Progenitor cell of endocrine pancreas (in vitro differentiated cells): ENCODE data around the gene MEF2B. TPM values are rescaled to one million over a fixed set of nuclear protein-coding genes. Genes with fewer than 3 reads are reported as not detected.
A peak's percentile ranks its signal among the peaks of the same experiment; 100 is the strongest.
"Not testable (repeated sequence)": the region's sequence is repeated elsewhere in the genome, so short reads cannot be mapped to it uniquely, and the experiment has no call there.

ENCODE experiments used
- DNase-seq: peaks from one replicate; pipeline ENCODE4 v3.0.0; 2021; ENCODE audit warnings: low spot score; ENCODE audit not compliant: unreplicated experiment
- H3K27ac Mint-ChIP-seq: 2 replicates; pipeline ENCODE4 v1.8.0; 2021; ENCODE audit warnings: mild to moderate bottlenecking, moderate library complexity, mixed read lengths
- H3K27me3 Mint-ChIP-seq: 2 replicates; pipeline ENCODE4 v1.8.0; 2021; ENCODE audit warnings: mixed read lengths
- H3K36me3 Mint-ChIP-seq: 2 replicates; pipeline ENCODE4 v1.8.0; 2022; ENCODE audit warnings: mixed read lengths; ENCODE audit not compliant: insufficient read depth
- H3K4me1 Mint-ChIP-seq: 2 replicates; pipeline ENCODE4 v1.8.0; 2021; ENCODE audit warnings: low read depth, mixed read lengths
- H3K4me3 Mint-ChIP-seq: 2 replicates; pipeline ENCODE4 v1.8.0; 2021; ENCODE audit warnings: low read depth, mild to moderate bottlenecking, moderate library complexity, mixed read lengths
- H3K9me3 Mint-ChIP-seq: 2 replicates; pipeline ENCODE4 v1.8.0; 2021; ENCODE audit warnings: low read depth, mixed read lengths
- CTCF ChIP-seq: fragments of 200-600 bp; sonication (generic); IDR thresholded peaks from one replicate; pipeline ENCODE4 v1.5.0; 2021; ENCODE audit warnings: antibody characterized with exemption, mild to moderate bottlenecking; ENCODE audit not compliant: unreplicated experiment
- total RNA-seq: library from RNA; stranded (reverse); gene quantifications from 2 replicates; pipeline ENCODE4 v1.2.1, GENCODE V29; 2021

Gene MEF2B
- total RNA-seq, 1 donor from 2014 or later, result 4.2 TPM

DNA sequence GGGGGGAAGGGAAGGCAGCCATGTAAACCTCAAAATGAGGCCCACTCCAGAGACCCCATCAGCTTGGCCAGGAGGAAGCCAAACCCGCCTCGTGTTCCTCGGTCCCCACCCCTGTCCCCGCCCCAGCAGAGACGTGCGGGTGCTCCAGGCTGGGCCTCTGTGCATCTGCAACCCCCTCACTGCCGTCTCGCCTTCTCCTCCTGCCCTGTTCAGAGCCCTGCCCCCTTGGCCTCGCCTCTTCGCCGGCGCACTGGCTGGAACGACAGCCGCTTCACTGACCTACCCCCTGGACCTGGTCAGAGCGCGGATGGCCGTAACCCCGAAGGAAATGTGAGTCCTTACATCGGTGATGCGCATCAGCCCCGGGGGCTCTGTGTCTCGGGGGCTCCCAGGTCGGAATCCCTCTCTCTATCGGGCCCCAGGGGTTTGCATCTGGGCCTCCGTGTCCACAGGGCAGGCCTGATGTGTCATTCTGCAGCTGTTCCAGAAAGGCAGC is 64.0 kb downstream of the MEF2B start:
- DNase-seq, result no peak
- Mint-ChIP-seq H3K4me1 (peaks cover 8% of the 10 kb centered on the region), H3K36me3 (peaks cover 2% of the 10 kb centered on the region)

DNA sequence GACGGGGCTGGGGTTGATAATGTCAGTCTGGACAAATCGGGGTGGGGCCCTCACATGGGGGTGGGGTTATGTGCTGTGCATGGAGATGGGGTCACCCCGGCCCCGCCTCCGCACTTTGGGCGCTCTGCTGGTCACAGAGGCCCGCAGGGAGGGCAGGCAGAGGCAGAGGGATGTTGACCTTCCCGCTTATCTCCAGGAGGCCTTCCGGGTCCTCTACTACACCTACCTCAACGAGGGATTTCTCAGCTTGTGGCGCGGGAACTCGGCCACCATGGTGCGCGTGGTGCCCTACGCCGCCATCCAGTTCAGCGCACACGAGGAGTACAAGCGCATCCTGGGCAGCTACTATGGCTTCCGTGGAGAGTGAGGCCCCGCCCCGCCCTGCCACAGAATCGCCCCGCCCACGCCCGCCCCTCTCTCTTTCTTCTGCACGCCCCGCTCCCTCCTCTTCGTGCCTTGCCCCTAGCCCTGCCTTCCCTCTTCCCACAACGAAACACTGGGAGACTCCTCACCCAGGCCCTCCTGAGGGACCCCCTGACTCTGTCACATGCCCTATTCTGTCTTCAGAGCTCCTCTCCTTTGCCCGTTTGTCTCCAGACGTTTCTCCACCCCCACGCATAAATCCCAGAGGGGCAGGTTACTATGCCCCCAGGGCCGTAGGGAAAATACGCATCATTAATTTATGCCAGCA is 64.6 kb downstream of the MEF2B start:
- H3K4me1 Mint-ChIP-seq, result peaks cover 8% of the 10 kb centered on the region
- peak overlapping the region; percentile 96 for H3K27ac Mint-ChIP-seq
- H3K36me3 Mint-ChIP-seq, result peaks cover 4% of the 10 kb centered on the region
- peak; percentile 42 for DNase-seq
- no peak for TF ChIP-seq CTCF
- peak overlapping the region; percentile 76 for H3K4me3 Mint-ChIP-seq
- H3K9me3 Mint-ChIP-seq, result no peaks in the 10 kb centered on the region
- H3K27me3 Mint-ChIP-seq, result peaks cover 9% of the 10 kb centered on the region

More for the DNA sequence above, 64.0 kb downstream of the MEF2B start:
- TF ChIP-seq CTCF, result no peak
- peaks cover 9% of the 10 kb centered on the region for H3K27me3 Mint-ChIP-seq
- peak overlapping the region; percentile 96 for H3K27ac Mint-ChIP-seq
- H3K9me3 Mint-ChIP-seq, result no peaks in the 10 kb centered on the region
- H3K4me3 Mint-ChIP-seq, result peak overlapping the region; percentile 76

DNA sequence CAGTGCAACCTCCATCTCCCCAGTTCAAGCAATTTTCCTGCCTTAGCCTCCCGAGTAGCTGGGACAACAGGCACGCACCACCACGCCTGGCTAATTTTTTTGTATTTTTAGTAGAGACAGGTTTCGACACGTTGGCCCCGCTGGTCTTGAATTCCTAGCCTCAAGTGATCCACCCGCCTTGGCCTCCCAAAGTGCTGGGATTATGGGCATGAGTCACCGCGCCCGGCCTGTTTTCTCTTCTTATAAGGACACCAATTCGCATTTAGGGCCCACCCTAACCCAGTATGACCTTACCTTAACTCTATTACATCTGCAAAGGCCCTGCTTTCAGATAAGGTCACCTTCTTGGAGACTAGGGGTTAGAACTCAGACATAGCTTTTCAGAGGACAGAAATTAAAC is 66.9 kb downstream of the MEF2B start:
- peaks cover 3% of the 10 kb centered on the region for H3K27me3 Mint-ChIP-seq
- peaks cover 5% of the 10 kb centered on the region for H3K36me3 Mint-ChIP-seq
- no peak overlapping the region for H3K4me3 Mint-ChIP-seq
- DNase-seq, result no peak
- H3K4me1 Mint-ChIP-seq, result peaks cover 8% of the 10 kb centered on the region
- no peak overlapping the region for H3K27ac Mint-ChIP-seq
- no peak for TF ChIP-seq CTCF
- H3K9me3 Mint-ChIP-seq, result no peaks in the 10 kb centered on the region

DNA sequence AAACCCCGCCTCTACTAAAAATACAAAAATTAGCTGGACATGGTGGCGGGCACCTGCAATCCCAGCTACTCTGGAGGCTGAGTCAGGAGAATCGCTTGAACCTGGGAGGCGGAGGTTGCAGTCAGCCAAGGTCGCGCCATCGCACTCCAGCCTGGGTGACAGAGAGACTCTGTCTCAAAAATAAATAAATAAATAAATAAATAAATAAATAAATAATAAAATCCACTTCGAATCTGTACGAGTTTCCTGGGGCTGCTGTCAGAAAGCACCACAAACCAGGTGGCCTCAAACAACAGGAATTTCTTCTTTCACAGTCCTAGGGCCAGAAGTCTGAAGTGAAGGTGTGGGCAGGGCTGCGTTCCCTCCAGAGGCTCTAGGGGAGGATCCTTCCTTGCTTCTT is 67.5 kb downstream of the MEF2B start:
- not testable (repeated sequence) for DNase-seq, H3K36me3 Mint-ChIP-seq, H3K9me3 Mint-ChIP-seq, H3K27me3 Mint-ChIP-seq, H3K4me1 Mint-ChIP-seq, H3K27ac Mint-ChIP-seq, H3K4me3 Mint-ChIP-seq

- Mint-ChIP-seq H3K4me1 (peaks cover 12% of the 10 kb centered on the region), H3K27ac (no peak overlapping the region), H3K27me3 (no peaks in the 10 kb centered on the region), H3K36me3 (peaks cover 6% of the 10 kb centered on the region), H3K4me3 (no peak overlapping the region), H3K9me3 (no peaks in the 10 kb centered on the region)
- TF ChIP-seq CTCF, result no peak
- DNase-seq, result no peak
These were observed 68.5 kb downstream of the MEF2B start for GRCh38 chr19:19101540-19101939.
